Endothelial cell of umbilical vein (primary cell): Measurements from ENCODE around the gene ZDHHC3. TPM values are rescaled to one million over a fixed set of nuclear protein-coding genes. Genes with fewer than 3 reads are reported as not detected.

Experiments used
- BruUV-seq: library from RNA; stranded (reverse); fragments of 400-500 nt; replicated peaks from 2 replicates; lab custom pipeline; 2021; lab: Mats Ljungman, UMichigan
- CTCF ChIA-PET: fragments of 300-600, 350-600 bp; sonication (Branson Sonifier 250); formaldehyde crosslinking; loops from one replicate; lab custom pipeline; 2021; ENCODE audit warnings: antibody characterized with exemption, inconsistent platforms; lab: Charles Lee
- POLR2A ChIA-PET: fragments of 300-600, 350-600 bp; sonication (Branson Sonifier 250); formaldehyde crosslinking; loops from one replicate; lab custom pipeline; 2021; ENCODE audit warnings: antibody characterized with exemption, inconsistent platforms; lab: Charles Lee
- DNase-seq: peaks from one replicate; pipeline ENCODE4 v3.0.0-alpha.2; 2011; ENCODE audit warnings: low read depth, low spot score
- FAIRE-seq: peaks from 2 replicates; lab custom pipeline; 2011; peaks lifted over from hg19 to GRCh38; lab: Jason Lieb, UNC
- H2AFZ ChIP-seq: 2 replicates; pipeline ENCODE4 v1.6.0; 2012; ENCODE audit warnings: low read depth, low read length, control low read depth, inconsistent platforms
- H3K27ac ChIP-seq: 2 replicates; pipeline ENCODE4 v1.5.1; 2011; ENCODE audit warnings: low read depth, mild to moderate bottlenecking, control low read depth, low read length, moderate library complexity; ENCODE audit not compliant: insufficient read depth
- H3K27me3 ChIP-seq, 2 experiments: 2 replicates each; pipeline versions ENCODE4 v1.6.0 to v1.6.1; 2011; ENCODE audit warnings: low read length in 2 of 2, mixed read lengths in 1 of 2; ENCODE audit not compliant: control insufficient read depth in 2 of 2, insufficient read depth in 2 of 2
- H3K36me3 ChIP-seq, 2 experiments: 2 replicates in 1 of 2; 3 replicates in 1 of 2; pipeline ENCODE4 v1.5.1; 2011; ENCODE audit warnings: low read length in 2 of 2, mild to moderate bottlenecking in 1 of 2, moderate library complexity in 1 of 2; ENCODE audit not compliant: control insufficient read depth in 2 of 2, insufficient read depth in 2 of 2; ENCODE audit errors: extremely low read depth in 1 of 2
- H3K4me1 ChIP-seq: 3 replicates; pipeline ENCODE4 v1.5.1; 2011; ENCODE audit warnings: mild to moderate bottlenecking, low read length; ENCODE audit not compliant: control insufficient read depth, insufficient read depth; ENCODE audit errors: extremely low read depth
- H3K4me2 ChIP-seq: 2 replicates; pipeline ENCODE4 v1.6.1; 2011; ENCODE audit warnings: low read length, control low read depth, mixed read lengths; ENCODE audit not compliant: insufficient read depth
- H3K4me3 ChIP-seq, 3 experiments: fragments of 200-600 bp in 1 of 3; sonication (generic), shearing (Covaris generic) in 1 of 3; replicated peaks in 1 of 3; 2 replicates each; pipeline ENCODE4 v1.5.1; 2011 to 2016; ENCODE audit warnings: control low read depth in 3 of 3, low read length in 3 of 3, mild to moderate bottlenecking in 2 of 3, inconsistent platforms in 1 of 3, low read depth in 1 of 3, moderate library complexity in 1 of 3; ENCODE audit not compliant: insufficient read depth in 1 of 3
- H3K79me2 ChIP-seq: 2 replicates; pipeline ENCODE4 v1.6.0; 2012; ENCODE audit warnings: low read length, inconsistent platforms; ENCODE audit not compliant: control insufficient read depth, insufficient read depth
- H3K9ac ChIP-seq: replicated peaks from 2 replicates; pipeline ENCODE3; 2011; ENCODE audit warnings: low read length, control low read depth; ENCODE audit not compliant: insufficient read depth; ENCODE audit errors: extremely low read depth
- H3K9me1 ChIP-seq: replicated peaks from 3 replicates; pipeline ENCODE4 v1.6.0; 2011; ENCODE audit warnings: mild to moderate bottlenecking, low read length; ENCODE audit not compliant: control insufficient read depth, insufficient read depth; ENCODE audit errors: extremely low read depth
- H3K9me3 ChIP-seq: replicated peaks from 2 replicates; pipeline ENCODE4 v1.5.1; 2012; ENCODE audit warnings: low read length, inconsistent platforms; ENCODE audit not compliant: control insufficient read depth, insufficient read depth
- H4K20me1 ChIP-seq: replicated peaks from 2 replicates; pipeline ENCODE3; 2011; ENCODE audit warnings: mild to moderate bottlenecking, low read length; ENCODE audit not compliant: control insufficient read depth, insufficient read depth; ENCODE audit errors: extremely low read depth
- EZH2 ChIP-seq: IDR thresholded peaks from 2 replicates; pipeline ENCODE4 v1.6.1; 2012; ENCODE audit warnings: borderline replicate concordance, low read depth, mild to moderate bottlenecking, moderate library complexity, low read length, inconsistent platforms; ENCODE audit not compliant: severe bottlenecking
- FOS ChIP-seq: IDR thresholded peaks from 2 replicates; pipeline ENCODE4 v1.6.1; 2011; ENCODE audit warnings: mild to moderate bottlenecking, low read length, moderate library complexity, borderline replicate concordance; ENCODE audit not compliant: insufficient read depth
- GATA2 ChIP-seq: IDR thresholded peaks from 2 replicates; pipeline ENCODE4 v1.7.0; 2011; ENCODE audit warnings: low read depth, mild to moderate bottlenecking, moderate library complexity, mixed read lengths, low read length; ENCODE audit not compliant: insufficient read length, insufficient read depth
- JUN ChIP-seq: IDR thresholded peaks from 2 replicates; pipeline ENCODE4 v1.6.1; 2011; ENCODE audit warnings: borderline replicate concordance, low read depth; ENCODE audit not compliant: insufficient read length, insufficient read depth
- MAX ChIP-seq: IDR thresholded peaks from 2 replicates; pipeline ENCODE4 v1.6.1; 2011; ENCODE audit not compliant: insufficient read depth, insufficient read length
- MYC ChIP-seq: IDR thresholded peaks from one replicate; pipeline ENCODE4 v1.6.1; 2011; ENCODE audit warnings: mild to moderate bottlenecking, low read depth, low read length
- POLR2A ChIP-seq: IDR thresholded peaks from 2 replicates; pipeline ENCODE4 v1.6.1; 2012; ENCODE audit warnings: low read depth, mild to moderate bottlenecking, control low read depth, low read length
- POLR2AphosphoS5 ChIP-seq: IDR thresholded peaks from 2 replicates; pipeline ENCODE4 v1.6.1; 2012; ENCODE audit warnings: low read depth, mild to moderate bottlenecking, control low read depth, low read length, moderate library complexity; ENCODE audit not compliant: insufficient read depth
- dilution Hi-C: fragments of 300-500 bp; cut with MboI; formaldehyde crosslinking; loops from one replicate; pipeline ENCODE4 v1.15.0; 2019; ENCODE audit warnings: low sequenced_read_pairs; ENCODE audit not compliant: extremely low pct_ligation_motif_present
- intact Hi-C: fragments of 100-400 bp; cut with micrococcal nuclease; formaldehyde crosslinking; loops from one replicate; pipeline ENCODE4 v1.10.0; 2022
- polyA plus RNA-seq, 4 experiments: library from polyadenylated mRNA; depleted of rRNA in 3 of 4; stranded (reverse) in 3 of 4; unstranded in 1 of 4; fragments of >200 nt; gene quantifications; 2 replicates each; pipeline versions ENCODE4 v1.2.1 to v1.2.3, GENCODE V29; 2011 to 2012; ENCODE audit warnings: missing spikeins in 1 of 4
- total RNA-seq: library from RNA; stranded (reverse); gene quantifications from 2 replicates; pipeline ENCODE4 v1.2.3, GENCODE V29; 2021

ZDHHC3 gene
- total and polyA plus RNA-seq, 2 donors (not counting 3 experiments of a cell fraction or from before 2014, with no cell fraction given): 62.4 to 97.1 TPM

GRCh38 chr3:44974416-44974815 lies 1.6 kb downstream of the ZDHHC3 start:
- POLR2A ChIA-PET: interaction anchor here (0.8 kb wide), 1 partner anchor 29 kb away, joined by 3 read pairs; no protein-coding TSS in a partner anchor
- CTCF ChIA-PET: no interaction called here
- peak overlapping the region; percentile 51 for H3K4me2 ChIP-seq
- no peaks in the 10 kb centered on the region for H3K36me3 ChIP-seq
- no peak overlapping the region for H3K9ac ChIP-seq
- no peak for TF ChIP-seq JUN
- TF ChIP-seq MAX: no peak
- no peak for TF ChIP-seq FOS
- TF ChIP-seq MYC: no peak
- TF ChIP-seq POLR2AphosphoS5: no peak
- TF ChIP-seq GATA2: no peak
- TF ChIP-seq EZH2: no peak
- TF ChIP-seq POLR2A: no peak
- no peaks in the 10 kb centered on the region for H4K20me1 ChIP-seq
- H3K4me3 ChIP-seq: peak overlapping the region in 1 of 3 experiments; percentile 86
- H3K4me1 ChIP-seq: peaks cover 13% of the 10 kb centered on the region
- intact Hi-C loops (loop anchor here (2.0 kb wide), 1 partner anchor 42 kb away; no protein-coding TSS in a partner anchor), dilution Hi-C loops (no loop called here)
- DNase-seq: no peak
- no peaks in the 10 kb centered on the region for H3K9me1 ChIP-seq
- no peak for FAIRE-seq
- H3K79me2 ChIP-seq: peaks cover 66% of the 10 kb centered on the region
- H3K27me3 ChIP-seq: no peaks in the 10 kb centered on the region
- no TSS peak for BruUV-seq
- no peak overlapping the region for H3K27ac ChIP-seq
- no peaks in the 10 kb centered on the region for H3K9me3 ChIP-seq
- H2AFZ ChIP-seq: no peak overlapping the region
